Vagina (tissue), 2 donors: ENCODE results near the gene TAOK2. TPM values are rescaled to one million over a fixed set of nuclear protein-coding genes. Genes with fewer than 3 reads are reported as not detected.

Experiments used
- DNase-seq, 2 donors: peaks; one replicate each; pipeline ENCODE4 v3.0.0-alpha.2; 2017; ENCODE audit errors: extremely low spot score in 2 of 2
- H3K27ac ChIP-seq: fragments of 200-600 bp; sonication (generic); one replicate; pipeline ENCODE4 v1.5.1; 2019
- H3K27me3 ChIP-seq: fragments of 200-600 bp; sonication (generic); one replicate; pipeline ENCODE4 v1.5.1; 2019
- H3K36me3 ChIP-seq, 2 donors: fragments of 200-600 bp; sonication (generic); one replicate each; pipeline ENCODE4 v1.5.1; 2017 to 2019
- H3K4me1 ChIP-seq: fragments of 200-600 bp; sonication (generic); one replicate; pipeline ENCODE4 v1.5.1; 2019
- H3K4me3 ChIP-seq, 2 donors: fragments of 200-600 bp; sonication (generic); 1 replicate in 1 of 2; 2 replicates in 1 of 2; pipeline ENCODE4 v1.5.1; 2016 to 2019
- H3K9me3 ChIP-seq: fragments of 200-600 bp; sonication (generic); one replicate; pipeline ENCODE4 v1.5.1; 2019
- CTCF ChIP-seq, 3 experiments: fragments of 450-650 bp in 2 of 3; fragments of 200-600 bp in 1 of 3; sonication (generic) in 1 of 3; IDR thresholded peaks; one replicate each; pipeline ENCODE4 v1.5.1; 2017 to 2019; ENCODE audit warnings: antibody characterized with exemption in 3 of 3, mild to moderate bottlenecking in 2 of 3, moderate library complexity in 2 of 3
- POLR2A ChIP-seq, 2 donors: fragments of 450-650 bp; IDR thresholded peaks; one replicate each; pipeline ENCODE4 v1.6.1; 2017; ENCODE audit warnings: antibody characterized with exemption in 2 of 2, mild to moderate bottlenecking in 2 of 2, moderate library complexity in 2 of 2
- POLR2AphosphoS5 ChIP-seq, 2 donors: sonication (generic); formaldehyde crosslinking; IDR thresholded peaks; one replicate each; pipeline ENCODE4 v1.9.0; 2017; ENCODE audit warnings: antibody characterized with exemption in 2 of 2, mild to moderate bottlenecking in 2 of 2, low read depth in 1 of 2; ENCODE audit not compliant: insufficient read depth in 1 of 2
- intact Hi-C: fragments of 100-400 bp; cut with DNase I; formaldehyde crosslinking; loops from one replicate; pipeline ENCODE4 v1.15.1; 2023
- total RNA-seq: library from RNA; depleted of rRNA; stranded (reverse); fragments of >200 nt; gene quantifications from one replicate; pipeline ENCODE4 v1.2.3, GENCODE V29; 2016

Gene TAOK2
- total RNA-seq, 1 donor from 2014 or later = 33.1 TPM

DNA sequence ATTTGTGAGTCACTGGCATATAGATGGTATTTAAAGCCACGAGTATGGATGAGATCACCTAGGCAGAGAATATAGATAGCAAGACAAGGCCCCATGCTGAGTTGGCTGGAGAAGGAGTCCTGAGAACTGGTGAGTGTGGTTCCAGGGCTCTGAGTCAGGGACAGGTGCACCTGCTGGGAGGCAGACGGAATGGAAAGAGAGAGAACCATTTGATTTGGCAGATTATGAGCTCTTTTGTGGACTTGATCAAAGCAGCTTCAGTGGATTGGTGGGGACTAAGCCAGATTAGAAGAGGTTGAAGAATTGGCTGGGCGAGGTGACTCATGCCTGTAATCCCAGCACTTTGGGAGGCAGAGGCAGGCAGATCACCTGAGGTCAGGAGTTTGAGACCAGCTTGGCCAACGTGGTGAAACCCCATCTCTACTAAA, 45.1 kb downstream of the TAOK2 start:
- Histone ChIP-seq H3K4me3 (no peak overlapping the region), H3K36me3 (no peaks in the 10 kb centered on the region), H3K9me3 (no peaks in the 10 kb centered on the region), H3K27me3 (no peaks in the 10 kb centered on the region), H3K27ac (no peak overlapping the region), H3K4me1 (peaks cover 11% of the 10 kb centered on the region)
- no peak for DNase-seq
- TF ChIP-seq POLR2AphosphoS5 (IDR thresholded peaks at IDR 0.05; ENCODE audit: insufficient read depth in 1 of 2, low read depth in 1 of 2) (no peak), POLR2A (IDR thresholded peaks at IDR 0.05) (no peak), CTCF (IDR thresholded peaks at IDR 0.05) (no peak)
- intact Hi-C loops = no loop called here

- no peaks in the 10 kb centered on the region for H3K36me3 ChIP-seq
- no peaks in the 10 kb centered on the region for H3K9me3 ChIP-seq
- no peak within 1 kb of the TSS for H3K4me3 ChIP-seq
- no peaks in the 10 kb centered on the region for H3K27me3 ChIP-seq
- intact Hi-C loops = no loop called here
- no peak for DNase-seq
- TF ChIP-seq POLR2A (IDR thresholded peaks at IDR 0.05) (no peak), POLR2AphosphoS5 (IDR thresholded peaks at IDR 0.05; ENCODE audit: insufficient read depth in 1 of 2, low read depth in 1 of 2) (no peak), CTCF (IDR thresholded peaks at IDR 0.05) (no peak)
- peaks cover 11% of the 10 kb centered on the region for H3K4me1 ChIP-seq
- H3K27ac ChIP-seq = no peak within 1 kb of the TSS
Measured at GRCh38 chr16:30022887-30023286, 49.2 kb downstream of the TAOK2 start, which contains the start of gene C16orf92. Gene C16orf92, plus strand, starts transcription at chr16:30023198. Its CDS starts 143 bp downstream, at chr16:30023341.

DNA sequence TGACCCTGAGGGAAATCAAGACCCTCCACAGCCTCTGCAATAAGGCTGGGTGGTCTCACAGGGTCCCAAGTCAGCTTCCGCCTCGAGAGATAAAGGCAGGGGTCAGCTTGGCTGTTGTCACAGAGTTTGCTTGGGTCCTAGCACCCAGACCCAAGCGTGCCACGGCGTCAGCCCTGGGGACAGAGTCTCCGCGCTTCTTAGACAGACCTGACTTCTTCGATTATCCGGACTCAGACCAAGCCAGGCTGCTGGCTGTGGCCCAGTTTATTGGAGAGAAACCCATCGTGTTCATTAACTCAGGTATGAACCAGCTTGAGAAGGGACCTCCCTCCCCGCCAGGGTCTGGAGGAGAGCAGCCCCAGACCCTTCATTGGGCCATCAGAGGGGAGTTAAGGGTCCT, 49.9 kb downstream of the TAOK2 start:
- no peaks in the 10 kb centered on the region for H3K36me3 ChIP-seq
- H3K27ac ChIP-seq = no peak overlapping the region
- H3K27me3 ChIP-seq = no peaks in the 10 kb centered on the region
- DNase-seq = no peak
- H3K4me1 ChIP-seq = peaks cover 11% of the 10 kb centered on the region
- no peak overlapping the region for H3K4me3 ChIP-seq
- H3K9me3 ChIP-seq = no peaks in the 10 kb centered on the region
- no peak for TF ChIP-seq POLR2AphosphoS5 (IDR thresholded peaks at IDR 0.05; ENCODE audit: insufficient read depth in 1 of 2, low read depth in 1 of 2)
- TF ChIP-seq CTCF (IDR thresholded peaks at IDR 0.05) = no peak
- no peak for TF ChIP-seq POLR2A (IDR thresholded peaks at IDR 0.05)
- intact Hi-C loops = no loop called here

DNA sequence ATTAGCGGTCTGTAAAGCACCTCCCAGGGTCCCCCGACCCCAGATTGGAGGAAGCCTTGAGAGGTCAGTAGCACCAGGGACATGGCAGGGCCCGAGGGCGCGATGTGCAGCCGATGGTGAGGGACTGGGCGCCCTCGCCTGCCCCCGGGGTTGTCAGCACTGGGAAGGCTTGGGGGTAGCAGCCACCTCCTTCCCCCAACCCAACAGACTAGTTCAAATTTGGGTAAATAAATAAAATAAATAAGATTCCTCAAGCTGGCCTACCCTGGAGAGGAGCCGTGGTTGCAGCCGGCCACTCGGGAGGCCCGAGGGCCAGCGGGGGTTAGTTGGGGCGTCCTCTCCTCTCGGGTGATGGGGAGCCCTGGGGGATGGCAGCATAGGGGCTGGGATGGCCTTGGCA, 50.8 kb downstream of the TAOK2 start:
- Histone ChIP-seq H3K36me3 (no peaks in the 10 kb centered on the region), H3K9me3 (no peaks in the 10 kb centered on the region), H3K4me1 (peaks cover 11% of the 10 kb centered on the region), H3K27me3 (no peaks in the 10 kb centered on the region), H3K27ac (no peak overlapping the region), H3K4me3 (no peak overlapping the region)
- intact Hi-C loops = no loop called here
- no peak for DNase-seq
- TF ChIP-seq POLR2A (IDR thresholded peaks at IDR 0.05) (no peak), POLR2AphosphoS5 (IDR thresholded peaks at IDR 0.05; ENCODE audit: insufficient read depth in 1 of 2, low read depth in 1 of 2) (no peak), CTCF (IDR thresholded peaks at IDR 0.05) (no peak)

DNA sequence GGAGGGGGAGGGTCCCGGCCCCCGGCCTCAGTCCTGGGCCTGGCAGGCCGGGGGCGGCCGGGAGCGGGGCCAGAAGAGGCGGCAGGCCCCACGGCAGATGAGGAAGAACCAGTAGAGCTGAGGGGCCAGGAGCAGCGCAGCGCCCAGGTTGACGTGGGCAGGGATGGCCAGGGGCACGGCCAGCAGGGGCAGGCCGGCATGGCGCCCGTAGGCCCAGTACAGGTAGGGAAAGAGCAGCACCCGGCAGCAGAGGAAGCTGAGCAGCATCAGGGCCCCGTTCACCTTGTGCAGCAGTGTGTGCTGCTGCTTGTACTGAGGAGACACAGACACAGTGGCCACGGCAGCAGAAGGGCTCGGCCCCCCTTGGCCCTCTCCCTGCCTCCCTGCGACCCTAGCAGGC, 51.5 kb downstream of the TAOK2 start:
- H3K9me3 ChIP-seq = no peaks in the 10 kb centered on the region
- H3K27ac ChIP-seq = no peak overlapping the region
- intact Hi-C loops = no loop called here
- H3K27me3 ChIP-seq = no peaks in the 10 kb centered on the region
- no peak overlapping the region for H3K4me3 ChIP-seq
- no peaks in the 10 kb centered on the region for H3K36me3 ChIP-seq
- DNase-seq = no peak
- peaks cover 11% of the 10 kb centered on the region for H3K4me1 ChIP-seq
- no peak for TF ChIP-seq POLR2AphosphoS5 (IDR thresholded peaks at IDR 0.05; ENCODE audit: insufficient read depth in 1 of 2, low read depth in 1 of 2)
- no peak for TF ChIP-seq POLR2A (IDR thresholded peaks at IDR 0.05)
- TF ChIP-seq CTCF (IDR thresholded peaks at IDR 0.05) = no peak
